ENCODE measurements around the gene DUOX1.
A peak's percentile ranks its signal among the peaks of the same experiment; 100 is the strongest.

The DUOX1 gene

GRCh38 chr15:45167631-45168205 lies 37.9 kb downstream of the DUOX1 start:
- no peak; the same call in 1 of the 2 replicates for TF ChIP-seq CTCF (conservative IDR thresholded peaks at IDR 0.05; ENCODE audit: low read length)
- no peak for TF ChIP-seq EZH2phosphoT487 (IDR thresholded peaks at IDR 0.05; ENCODE audit: borderline replicate concordance)
- peak overlapping the region; percentile 98 for H3K9ac ChIP-seq (ENCODE audit: low read depth, low read length, poor library complexity, severe bottlenecking)
- H2AFZ ChIP-seq (ENCODE audit: low read length), result no peak overlapping the region
- H3K4me1 ChIP-seq (ENCODE audit: insufficient read depth, low read length, poor library complexity, severe bottlenecking), result peaks cover 27% of the 10 kb centered on the region
- H3K4me2 ChIP-seq (ENCODE audit: low read depth, low read length, poor library complexity, severe bottlenecking), result peak overlapping the region; percentile 89
- H3K27me3 ChIP-seq (ENCODE audit: insufficient read depth, low read length, poor library complexity, severe bottlenecking), result no peaks in the 10 kb centered on the region
- peaks cover 15% of the 10 kb centered on the region; the same call in 1 of the 2 replicates for H3K36me3 ChIP-seq (ENCODE audit: insufficient read depth, low read length)
- H3K9me2 ChIP-seq (replicated peaks; ENCODE audit: low read depth, low read length), result no peaks in the 10 kb centered on the region
- H3K4me3 ChIP-seq (ENCODE audit: low read length, poor library complexity, severe bottlenecking), result peak overlapping the region; percentile 81
- H3K79me2 ChIP-seq (ENCODE audit: insufficient read depth, low read length), result peaks cover 15% of the 10 kb centered on the region
- H4K20me1 ChIP-seq (ENCODE audit: insufficient read depth, low read length, poor library complexity, severe bottlenecking), result no peaks in the 10 kb centered on the region
- no peaks in the 10 kb centered on the region for H3F3A ChIP-seq (ENCODE audit: low read depth)
- H3K9me3 ChIP-seq (ENCODE audit: insufficient read depth, low read depth, low read length), result no peaks in the 10 kb centered on the region

DNA sequence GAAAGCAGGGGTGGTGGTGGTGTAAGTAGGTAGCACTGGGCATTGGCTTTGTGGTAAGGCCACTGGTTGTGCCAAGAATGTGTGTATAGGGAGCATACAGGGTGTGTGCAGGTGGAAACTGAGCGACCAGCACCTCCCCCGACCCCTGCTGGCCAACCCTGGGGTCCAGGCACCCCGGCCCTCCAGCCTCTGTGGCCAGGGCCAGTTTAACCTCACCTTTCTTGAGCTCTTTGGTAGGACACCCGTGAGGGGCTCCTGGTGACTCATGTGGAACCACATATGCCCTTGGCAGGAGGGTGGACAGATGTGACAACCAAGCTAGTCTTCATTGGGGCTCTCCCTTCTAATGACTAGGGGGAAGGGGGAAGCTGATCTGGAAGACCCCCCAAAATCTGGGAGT lies 38.5 kb downstream of the DUOX1 start:
- H4K20me1 ChIP-seq (ENCODE audit: insufficient read depth, low read length, poor library complexity, severe bottlenecking), result no peaks in the 10 kb centered on the region
- no peaks in the 10 kb centered on the region for H3K27me3 ChIP-seq (ENCODE audit: insufficient read depth, low read length, poor library complexity, severe bottlenecking)
- H3K79me2 ChIP-seq (ENCODE audit: insufficient read depth, low read length), result peaks cover 15% of the 10 kb centered on the region
- H3K36me3 ChIP-seq (ENCODE audit: insufficient read depth, low read length), result peaks cover 20% of the 10 kb centered on the region; the same call in 1 of the 2 replicates
- H3F3A ChIP-seq (ENCODE audit: low read depth), result no peaks in the 10 kb centered on the region
- no peak overlapping the region for H3K4me2 ChIP-seq (ENCODE audit: low read depth, low read length, poor library complexity, severe bottlenecking)
- H3K9me2 ChIP-seq (replicated peaks; ENCODE audit: low read depth, low read length), result no peaks in the 10 kb centered on the region
- H3K9ac ChIP-seq (ENCODE audit: low read depth, low read length, poor library complexity, severe bottlenecking), result peak overlapping the region; percentile 98
- TF ChIP-seq CTCF (conservative IDR thresholded peaks at IDR 0.05; ENCODE audit: low read length) (no peak), EZH2phosphoT487 (IDR thresholded peaks at IDR 0.05; ENCODE audit: borderline replicate concordance) (no peak)
- H2AFZ ChIP-seq (ENCODE audit: low read length), result no peak overlapping the region
- peaks cover 27% of the 10 kb centered on the region for H3K4me1 ChIP-seq (ENCODE audit: insufficient read depth, low read length, poor library complexity, severe bottlenecking)
- no peak overlapping the region for H3K4me3 ChIP-seq (ENCODE audit: low read length, poor library complexity, severe bottlenecking)
- no peaks in the 10 kb centered on the region for H3K9me3 ChIP-seq (ENCODE audit: insufficient read depth, low read depth, low read length)

DNA sequence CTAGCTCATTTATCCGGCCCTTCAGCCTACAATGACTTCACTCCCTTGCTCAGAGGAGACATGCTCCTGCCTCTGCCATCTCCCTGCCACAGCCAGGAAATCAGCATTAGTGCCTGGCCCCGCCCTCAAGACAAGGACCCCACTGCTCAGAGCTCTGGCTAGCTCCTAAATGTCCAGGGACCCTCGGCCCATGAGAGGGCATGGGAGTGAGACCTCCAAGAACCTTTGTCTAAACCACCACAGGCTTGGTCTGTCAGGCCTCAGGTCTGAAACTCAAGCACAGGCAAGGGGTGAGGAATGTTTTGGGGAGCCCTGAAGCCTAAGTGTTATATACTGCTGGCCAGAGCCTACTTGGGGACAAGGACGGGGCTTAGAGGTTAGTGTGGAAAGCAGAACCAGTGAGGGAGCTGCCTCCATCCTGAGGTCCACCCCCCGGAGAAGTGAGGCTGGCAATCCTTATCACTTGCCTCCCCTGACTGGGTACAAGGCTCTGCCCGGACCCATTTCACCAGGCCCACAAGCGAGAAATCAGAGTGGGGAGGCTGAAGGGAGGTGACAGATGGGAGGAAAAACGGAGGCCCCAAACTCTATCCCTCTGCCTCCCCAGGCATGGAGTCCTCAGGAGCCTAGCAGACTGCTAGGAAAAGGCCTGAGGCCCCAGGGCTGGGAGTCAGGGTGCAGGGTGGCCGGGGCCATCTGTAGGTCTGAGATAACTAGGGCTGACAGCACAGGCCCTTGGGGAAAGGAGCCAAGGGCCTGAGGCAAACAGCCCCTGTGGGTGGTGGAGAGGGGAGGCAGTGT lies 39.2 kb downstream of the DUOX1 start:
- TF ChIP-seq CTCF (conservative IDR thresholded peaks at IDR 0.05; ENCODE audit: low read length) (no peak), EZH2phosphoT487 (IDR thresholded peaks at IDR 0.05; ENCODE audit: borderline replicate concordance) (no peak)
- H3K4me1 ChIP-seq (ENCODE audit: insufficient read depth, low read length, poor library complexity, severe bottlenecking), result peaks cover 27% of the 10 kb centered on the region
- no peaks in the 10 kb centered on the region for H4K20me1 ChIP-seq (ENCODE audit: insufficient read depth, low read length, poor library complexity, severe bottlenecking)
- H3F3A ChIP-seq (ENCODE audit: low read depth), result no peaks in the 10 kb centered on the region
- H3K9me3 ChIP-seq (ENCODE audit: insufficient read depth, low read depth, low read length), result no peaks in the 10 kb centered on the region
- H3K9me2 ChIP-seq (replicated peaks; ENCODE audit: low read depth, low read length), result no peaks in the 10 kb centered on the region
- H3K4me3 ChIP-seq (ENCODE audit: low read length, poor library complexity, severe bottlenecking), result no peak overlapping the region
- H3K9ac ChIP-seq (ENCODE audit: low read depth, low read length, poor library complexity, severe bottlenecking), result no peak overlapping the region
- peaks cover 15% of the 10 kb centered on the region for H3K79me2 ChIP-seq (ENCODE audit: insufficient read depth, low read length)
- no peak overlapping the region for H2AFZ ChIP-seq (ENCODE audit: low read length)
- H3K27me3 ChIP-seq (ENCODE audit: insufficient read depth, low read length, poor library complexity, severe bottlenecking), result no peaks in the 10 kb centered on the region
- peaks cover 27% of the 10 kb centered on the region; the same call in 1 of the 2 replicates for H3K36me3 ChIP-seq (ENCODE audit: insufficient read depth, low read length)
- H3K4me2 ChIP-seq (ENCODE audit: low read depth, low read length, poor library complexity, severe bottlenecking), result no peak overlapping the region
